Erythroblast (primary cell): ENCODE results near the gene NFKBIE.

Source experiments
- GATA1 ChIP-seq: IDR thresholded peaks from 2 replicates; pipeline ENCODE4 v1.6.1; 2011; ENCODE audit warnings: low read depth, mild to moderate bottlenecking, control low read depth, low read length, moderate library complexity
- POLR2A ChIP-seq: IDR thresholded peaks from 2 replicates; pipeline ENCODE4 v1.6.1; 2011; ENCODE audit warnings: mild to moderate bottlenecking, low read length

- no peak for TF ChIP-seq POLR2A
- TF ChIP-seq GATA1, result no peak
Measured at GRCh38 chr6:44311304-44311703, 46.0 kb upstream of the NFKBIE start.
